Stimulated activated CD4-positive, alpha-beta T cell treated with anti-CD3 and anti-CD28 coated beads, TNF-alpha, amount 100 ng/mL, for 1 hour (primary cell): Measurements from ENCODE around the gene STK10.

Source experiments
- DNase-seq, 3 donors: peaks; one replicate each; pipeline ENCODE4 v3.0.0-alpha.2; 2020; ENCODE audit warnings: low read depth in 3 of 3, low spot score in 1 of 3

STK10 gene

GRCh38 chr5:172144931-172145869, 42.8 kb downstream of the STK10 start:
- DNase-seq, result no peak

GRCh38 chr5:172144291-172144815, 43.7 kb downstream of the STK10 start:
- DNase-seq, result no peak

DNA sequence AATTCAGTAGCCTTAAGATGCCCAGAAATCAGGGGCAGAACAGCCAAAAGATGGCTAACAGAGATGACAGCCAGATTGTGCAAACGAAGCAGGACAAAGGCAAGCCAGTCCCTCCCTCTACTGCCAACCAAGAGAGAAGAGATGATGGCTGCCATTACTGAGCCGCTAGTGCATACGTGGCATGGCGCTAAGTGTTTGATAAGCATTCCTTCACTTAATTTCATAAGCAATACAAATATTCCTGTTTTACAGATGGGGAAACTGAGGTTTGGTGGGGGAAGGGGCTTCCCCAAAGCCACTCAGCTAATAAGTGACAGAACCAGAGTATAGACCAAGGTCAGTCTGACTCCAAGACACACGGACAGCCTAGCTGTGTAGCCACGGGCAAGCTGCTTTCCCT, 44.1 kb downstream of the STK10 start:
- DNase-seq, result no peak

DNA sequence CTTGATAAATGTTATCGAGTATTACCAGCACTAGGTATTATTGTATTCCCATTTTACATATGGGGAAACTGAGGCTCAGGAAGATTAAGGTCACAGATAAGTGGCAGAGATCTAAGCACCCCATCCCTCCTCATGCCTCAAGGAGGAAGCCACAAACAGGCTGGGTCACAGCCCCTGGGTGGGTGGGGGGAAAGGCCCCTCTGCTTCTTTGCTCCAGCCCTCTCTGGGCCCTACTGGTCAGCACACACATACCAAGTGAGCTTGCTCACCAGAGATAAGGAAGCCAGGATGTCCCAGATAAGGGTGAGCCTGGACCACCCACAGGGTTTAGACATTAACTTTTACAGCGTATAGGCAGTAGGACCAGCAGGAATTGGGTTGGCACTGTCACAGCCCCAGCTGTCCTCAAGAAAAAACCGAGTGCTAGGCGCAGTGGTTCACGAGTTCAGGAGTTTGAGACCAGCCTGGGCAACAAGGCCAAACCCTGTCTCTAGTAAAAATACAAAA, 45.3 kb downstream of the STK10 start:
- no peak for DNase-seq

DNA sequence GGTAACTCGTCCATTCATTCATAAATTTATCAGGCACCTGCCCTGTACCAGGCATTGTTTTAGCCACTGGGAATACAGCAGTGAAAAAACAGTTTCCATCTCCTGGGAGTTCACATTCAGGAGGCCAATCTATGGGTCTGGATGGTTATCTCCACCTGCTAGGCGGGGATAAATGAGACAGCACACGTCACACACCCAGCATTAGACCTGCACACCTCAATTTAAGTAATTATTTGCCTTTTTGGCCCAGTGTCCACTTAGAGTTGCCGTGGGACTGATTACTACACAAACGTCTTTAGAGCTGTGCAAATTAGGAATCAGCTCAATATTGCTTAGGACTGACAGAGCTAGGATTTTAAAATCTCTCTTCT, 46.1 kb downstream of the STK10 start:
- DNase-seq, result no peak

GRCh38 chr5:172140866-172141265, 47.2 kb downstream of the STK10 start:
- no peak for DNase-seq

DNA sequence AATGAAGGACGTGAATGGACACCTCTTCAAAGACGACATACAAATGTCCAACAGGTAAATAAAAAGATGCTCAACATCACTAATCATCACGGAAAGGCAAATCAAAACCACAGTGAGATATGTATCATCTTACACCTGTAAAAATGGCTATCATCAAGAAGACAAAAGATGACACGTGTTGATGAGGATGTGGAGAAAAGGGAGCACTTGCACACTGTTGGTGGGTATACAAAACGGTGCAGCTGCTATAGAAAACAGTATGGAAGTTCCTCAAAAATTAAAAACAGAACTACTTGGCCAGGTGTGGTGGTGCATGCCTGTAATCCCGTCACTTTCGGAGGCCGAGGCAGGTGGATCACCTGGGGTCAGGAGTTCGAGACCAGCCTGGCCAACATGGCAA, 47.9 kb downstream of the STK10 start:
- DNase-seq, result no peak

DNA sequence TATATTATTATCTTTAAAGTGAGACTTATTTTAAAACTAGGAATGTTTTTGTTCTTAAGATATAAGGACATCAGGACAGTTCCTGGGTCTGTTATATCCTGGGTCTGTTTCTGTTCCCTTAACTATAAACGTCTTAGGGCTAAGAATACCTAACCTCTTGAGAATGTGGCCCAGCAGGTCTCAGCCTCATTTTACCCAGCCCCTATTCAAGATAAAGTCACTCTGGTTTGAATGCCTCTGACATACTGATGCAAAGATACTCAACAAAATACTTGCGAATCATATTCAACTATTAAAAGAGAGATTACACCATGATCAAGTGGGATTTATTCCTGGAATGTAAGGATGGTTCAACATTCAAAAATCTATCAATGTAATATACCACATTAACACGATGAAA, 51.0 kb downstream of the STK10 start:
- no peak for DNase-seq

- no peak for DNase-seq
Observed at GRCh38 chr5:172133359-172134029, 54.5 kb downstream of the STK10 start.

DNA sequence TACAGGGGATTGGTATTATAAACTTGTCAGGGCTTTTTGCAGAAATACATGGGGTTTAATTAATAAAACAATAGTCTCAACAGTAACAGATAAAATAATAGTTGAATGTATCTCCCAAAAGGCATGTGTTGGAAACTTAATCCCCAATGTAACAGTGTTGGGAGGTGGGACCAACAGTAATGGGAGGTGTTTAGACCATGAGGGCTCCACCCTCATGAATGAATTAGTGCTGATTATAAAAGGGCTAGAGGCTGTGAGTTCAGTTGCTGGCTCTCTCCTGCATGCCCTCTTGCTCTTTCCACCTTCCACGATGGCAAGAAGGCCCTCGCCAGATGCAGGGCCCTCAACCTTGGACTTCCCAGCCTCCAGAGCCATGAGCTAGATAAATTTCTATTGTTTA, 56.3 kb downstream of the STK10 start:
- no peak for DNase-seq

DNA sequence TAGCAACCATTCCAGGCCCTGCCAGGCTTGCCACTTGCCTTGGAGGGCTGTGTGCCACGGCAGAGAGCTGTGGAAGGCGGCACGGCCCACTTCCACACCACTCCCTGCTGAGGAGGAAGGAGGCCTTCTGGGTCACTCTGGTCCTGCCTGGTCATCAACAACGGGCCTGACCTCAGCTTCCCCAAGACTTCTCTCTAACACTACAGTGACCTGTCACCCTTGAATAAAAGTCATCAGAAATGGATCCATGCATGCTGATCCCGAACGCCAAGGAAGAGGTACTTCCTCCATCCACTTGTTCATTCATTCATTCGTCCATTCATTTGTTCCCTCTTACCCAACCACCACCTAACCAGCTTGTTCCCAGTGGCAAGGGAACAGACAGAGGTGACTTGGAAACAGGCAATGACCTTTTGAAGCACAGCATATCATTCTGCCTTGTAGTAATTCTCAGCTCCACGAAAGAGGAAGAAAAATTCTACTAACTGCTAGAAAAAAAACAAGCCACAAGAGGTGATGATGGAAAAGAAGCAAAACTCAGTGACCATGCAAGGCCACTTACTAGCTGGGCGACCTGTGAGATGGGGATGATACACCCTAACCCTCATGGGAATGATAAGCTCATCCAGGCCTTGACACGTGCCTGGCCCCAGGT, 58.6 kb downstream of the STK10 start:
- DNase-seq, result no peak

- no peak for DNase-seq
Observed at GRCh38 chr5:172127581-172127980, 60.4 kb downstream of the STK10 start.

GRCh38 chr5:172123269-172123692, 64.7 kb downstream of the STK10 start:
- DNase-seq, result no peak

DNA sequence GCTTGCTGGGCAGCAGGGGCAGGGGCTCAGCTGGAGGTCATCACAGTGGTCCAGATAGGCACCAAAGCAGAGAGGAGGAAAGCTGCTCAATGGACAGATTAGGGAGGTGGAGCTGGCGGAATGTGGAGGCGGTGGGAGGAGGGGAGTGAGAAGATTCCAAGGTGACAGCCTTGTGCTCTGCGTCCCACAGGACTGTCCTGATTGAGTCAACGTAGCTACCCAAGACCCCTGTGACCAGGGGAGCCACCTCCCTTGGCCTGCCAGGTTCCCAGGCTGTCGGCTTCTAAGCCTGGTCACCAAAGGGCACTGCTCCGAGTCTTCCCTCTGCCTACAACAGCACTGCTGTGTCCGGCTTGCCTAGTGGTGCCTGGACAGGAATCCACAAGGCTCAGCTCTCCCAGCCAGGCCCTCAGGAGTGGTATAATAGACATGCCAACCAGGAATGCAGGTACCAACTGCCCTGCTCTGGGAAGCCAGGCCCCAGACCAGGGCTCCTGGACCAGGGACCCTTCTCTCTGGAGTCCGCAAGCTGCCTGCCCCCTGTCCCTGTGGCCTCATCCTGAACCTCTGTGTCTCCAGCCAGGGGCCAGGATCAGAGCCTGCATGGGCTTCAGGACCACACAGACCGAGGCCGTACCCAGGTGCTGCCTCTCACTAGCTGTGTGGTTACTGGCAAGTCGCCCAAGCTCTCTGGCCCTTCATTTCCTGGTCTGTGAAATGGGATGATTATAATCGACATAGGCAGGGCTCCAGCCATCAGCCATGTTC, 67.9 kb downstream of the STK10 start:
- DNase-seq, result no peak

DNA sequence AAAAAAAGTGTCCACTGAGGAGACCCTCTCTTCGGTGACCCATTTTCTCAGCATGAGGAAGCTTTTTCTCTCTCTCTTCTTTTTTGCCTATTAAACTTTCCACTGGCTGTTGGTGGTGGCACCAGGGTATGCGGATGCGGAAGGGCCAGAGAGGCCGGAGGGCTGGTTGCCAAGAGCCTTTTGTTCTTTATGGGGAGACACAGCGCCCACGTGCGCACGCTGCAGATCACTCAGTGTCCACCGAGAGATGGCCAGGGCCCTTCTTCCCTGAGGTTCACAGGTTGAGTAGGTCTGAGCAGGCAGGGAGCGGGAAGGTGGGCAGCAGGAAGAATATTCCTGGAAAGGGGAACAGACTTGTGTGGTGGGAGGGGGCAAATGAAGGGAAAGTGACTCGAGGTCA, 69.1 kb downstream of the STK10 start:
- no peak for DNase-seq

DNA sequence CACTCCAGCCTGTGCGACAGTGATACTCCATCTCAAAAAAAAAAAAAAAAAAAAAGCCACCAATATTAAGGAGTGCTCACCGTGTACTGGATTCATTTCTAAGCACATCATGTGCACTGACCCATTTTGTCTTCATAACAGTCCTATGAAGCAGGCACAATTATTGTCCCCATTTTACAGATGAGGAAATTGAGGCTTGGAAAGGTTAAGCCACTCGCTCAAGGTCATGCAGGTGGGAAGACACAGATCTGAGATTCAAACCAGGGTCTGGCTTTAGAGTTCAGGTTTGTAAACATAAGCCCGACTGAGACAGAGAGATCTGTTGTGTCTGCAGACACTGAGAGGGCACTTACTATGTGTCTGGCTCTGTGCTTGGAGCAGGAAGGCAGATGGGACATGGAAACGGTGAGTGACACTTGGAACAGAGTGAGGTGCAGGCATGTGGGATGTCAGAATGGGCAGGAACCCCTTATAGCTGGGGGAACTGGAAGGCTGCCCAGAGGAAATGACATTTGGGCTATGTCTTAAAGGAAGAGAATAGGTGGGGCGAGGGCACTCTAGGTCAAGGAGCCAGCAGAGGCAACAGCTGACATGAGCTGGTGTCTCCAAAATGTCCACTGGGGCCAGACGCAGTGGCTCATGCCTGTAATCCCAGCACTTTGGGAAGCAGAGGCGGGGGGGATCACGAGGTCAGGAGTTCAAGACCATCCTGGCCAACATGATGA, 69.9 kb downstream of the STK10 start:
- no peak for DNase-seq

GRCh38 chr5:172115541-172115982, 72.5 kb downstream of the STK10 start:
- DNase-seq, result no peak

GRCh38 chr5:172114875-172115422, 73.1 kb downstream of the STK10 start:
- peak; percentile 23 to 54 (median 38) for DNase-seq

GRCh38 chr5:172113036-172113435, 75.0 kb downstream of the STK10 start:
- DNase-seq, result peak in 2 of 3 donors; percentile 24 to 46

DNA sequence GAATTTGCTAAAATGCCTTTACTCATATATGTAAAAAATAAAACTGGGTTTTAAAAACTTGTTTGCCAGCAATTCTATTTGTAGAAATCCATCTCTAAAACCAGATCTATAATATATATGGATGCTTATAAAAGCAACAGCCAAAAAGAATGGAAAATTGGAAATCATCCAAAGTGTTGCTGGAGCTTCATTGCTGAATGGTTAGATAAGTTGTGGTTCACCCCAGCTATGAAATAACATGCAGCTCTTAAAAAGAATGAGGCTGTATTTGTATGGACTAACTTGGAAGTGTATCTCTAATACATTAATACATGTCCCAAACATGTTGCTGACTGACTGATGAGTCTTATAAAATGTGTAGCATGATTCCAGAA, 76.2 kb downstream of the STK10 start:
- no peak for DNase-seq
